Epithelial cell of esophagus (primary cell): Measurements from ENCODE around the gene WWTR1.
A peak's percentile ranks its signal among the peaks of the same experiment; 100 is the strongest.

Source experiments
- DNase-seq: peaks from one replicate; pipeline ENCODE4 v3.0.0; 2010; ENCODE audit warnings: low read depth
- H3K4me3 ChIP-seq: 2 replicates; pipeline ENCODE4 v1.5.1; 2011; ENCODE audit warnings: mild to moderate bottlenecking, low read length, control low read depth
- TF ChIP-seq, protein P1 (sequence below): IDR thresholded peaks from 2 replicates; pipeline ENCODE4 v1.5.1; 2011; ENCODE audit warnings: low read depth, mild to moderate bottlenecking, low read length, control low read depth, inconsistent platforms; ENCODE audit not compliant: insufficient read depth; ENCODE audit errors: missing control alignments

WWTR1 gene

DNA sequence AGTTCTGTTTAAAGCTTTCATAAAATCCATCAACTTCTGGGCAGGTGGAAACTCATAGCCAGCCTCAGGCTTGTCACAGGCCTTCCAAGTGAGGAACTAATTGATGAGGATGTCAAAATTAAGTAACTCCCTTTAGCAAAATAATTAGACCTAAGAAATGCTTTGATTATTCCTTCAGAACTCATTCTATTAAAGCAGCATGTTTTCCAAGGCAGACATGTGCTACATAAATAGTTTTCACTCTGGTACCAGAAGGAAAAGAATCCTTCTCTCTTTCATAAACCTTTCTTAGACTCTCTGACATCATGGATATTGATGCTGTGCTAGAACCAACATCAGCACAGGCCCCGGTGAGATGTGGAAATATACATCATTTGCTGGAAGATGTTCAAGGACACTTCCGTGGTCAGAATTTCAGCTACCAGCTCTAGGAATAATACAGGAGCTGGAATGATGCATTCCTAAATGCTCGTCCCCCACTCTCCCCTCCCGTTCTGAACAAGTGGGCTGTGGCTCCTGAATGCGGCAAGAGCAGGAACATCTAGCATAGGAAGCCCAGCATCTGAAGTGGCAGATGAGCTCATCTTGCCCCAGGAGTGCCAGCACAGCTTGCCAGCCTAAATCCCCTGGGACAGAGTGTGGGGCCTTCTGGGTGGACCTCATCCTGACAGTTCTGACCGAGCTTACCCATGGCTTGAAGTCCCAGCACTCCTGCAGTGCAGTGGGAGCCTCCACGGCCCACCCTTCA lies 82.4 kb downstream of the WWTR1 start:
- no peak overlapping the region for H3K4me3 ChIP-seq
- DNase-seq, result peak; percentile 57
- TF ChIP-seq, protein P1, sequence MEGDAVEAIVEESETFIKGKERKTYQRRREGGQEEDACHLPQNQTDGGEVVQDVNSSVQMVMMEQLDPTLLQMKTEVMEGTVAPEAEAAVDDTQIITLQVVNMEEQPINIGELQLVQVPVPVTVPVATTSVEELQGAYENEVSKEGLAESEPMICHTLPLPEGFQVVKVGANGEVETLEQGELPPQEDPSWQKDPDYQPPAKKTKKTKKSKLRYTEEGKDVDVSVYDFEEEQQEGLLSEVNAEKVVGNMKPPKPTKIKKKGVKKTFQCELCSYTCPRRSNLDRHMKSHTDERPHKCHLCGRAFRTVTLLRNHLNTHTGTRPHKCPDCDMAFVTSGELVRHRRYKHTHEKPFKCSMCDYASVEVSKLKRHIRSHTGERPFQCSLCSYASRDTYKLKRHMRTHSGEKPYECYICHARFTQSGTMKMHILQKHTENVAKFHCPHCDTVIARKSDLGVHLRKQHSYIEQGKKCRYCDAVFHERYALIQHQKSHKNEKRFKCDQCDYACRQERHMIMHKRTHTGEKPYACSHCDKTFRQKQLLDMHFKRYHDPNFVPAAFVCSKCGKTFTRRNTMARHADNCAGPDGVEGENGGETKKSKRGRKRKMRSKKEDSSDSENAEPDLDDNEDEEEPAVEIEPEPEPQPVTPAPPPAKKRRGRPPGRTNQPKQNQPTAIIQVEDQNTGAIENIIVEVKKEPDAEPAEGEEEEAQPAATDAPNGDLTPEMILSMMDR, result no peak

DNA sequence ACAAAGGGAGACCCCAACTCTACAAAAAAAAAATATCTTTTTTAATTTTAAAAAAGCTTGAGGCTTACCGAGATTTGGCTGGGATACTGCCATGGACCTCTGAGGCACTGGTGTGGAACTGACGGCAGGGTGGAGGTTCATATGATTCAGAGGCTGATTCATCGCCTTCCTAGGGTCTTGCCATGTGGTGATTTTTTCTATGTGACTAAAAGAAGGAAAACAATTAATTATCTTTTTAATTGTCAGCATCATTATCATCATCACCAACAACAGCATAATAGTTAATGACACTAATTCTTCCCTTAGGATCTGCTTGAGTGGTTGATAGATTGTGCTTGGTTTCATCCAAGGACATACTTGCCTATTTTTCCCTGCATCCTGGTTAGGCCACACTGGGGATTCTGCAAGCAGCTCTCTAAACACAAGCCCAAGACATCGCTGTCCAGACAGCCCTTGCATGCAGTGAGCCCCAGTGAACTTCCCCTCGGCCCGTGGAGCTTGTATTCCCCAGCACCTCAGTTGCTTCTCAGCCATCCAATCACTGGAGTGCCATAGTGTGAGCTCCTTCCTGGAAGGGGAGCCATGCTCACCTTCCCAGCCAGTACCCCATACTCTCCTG lies 84.9 kb downstream of the WWTR1 start:
- DNase-seq, result peak; percentile 79
- H3K4me3 ChIP-seq, result no peak overlapping the region
- TF ChIP-seq, protein P1, result no peak

DNA sequence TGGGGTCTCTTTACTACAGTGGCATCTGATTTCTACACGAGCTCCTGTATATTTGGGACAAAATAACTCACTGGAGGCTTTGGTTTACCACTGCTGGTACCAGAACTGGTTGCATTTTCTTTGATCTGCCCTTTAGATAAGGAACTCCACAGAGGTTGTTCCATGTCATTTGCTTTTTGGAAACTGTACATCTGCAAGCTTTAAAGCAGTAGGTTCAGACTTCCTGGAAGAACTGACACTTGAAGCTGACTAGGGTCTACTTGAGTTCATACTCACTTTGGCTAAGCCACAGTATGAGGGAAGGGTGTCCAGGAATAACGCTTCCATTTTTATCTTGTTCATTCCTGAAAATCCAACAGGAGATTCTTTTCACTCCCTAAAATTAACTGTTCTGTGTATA lies 86.4 kb downstream of the WWTR1 start:
- no peak overlapping the region for H3K4me3 ChIP-seq
- TF ChIP-seq, protein P1, result no peak
- no peak for DNase-seq

DNA sequence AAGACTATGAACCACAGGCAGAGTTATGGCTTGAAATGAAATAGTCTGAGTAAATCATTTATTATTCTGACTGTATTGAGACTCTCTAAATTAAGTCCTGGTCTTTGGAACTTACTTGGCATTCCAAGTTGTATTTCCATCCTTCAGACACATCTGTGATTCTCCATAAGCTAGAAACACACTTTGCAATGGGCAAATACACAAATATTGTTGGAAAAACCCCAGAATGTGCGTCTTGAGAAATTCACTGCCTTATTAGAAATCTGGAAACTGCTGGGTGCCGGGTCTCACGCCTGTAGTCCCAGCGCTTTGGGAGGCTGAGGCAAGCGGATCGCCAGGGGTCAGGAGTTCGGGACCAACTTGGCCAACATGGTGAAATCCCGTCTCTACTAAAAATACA lies 87.8 kb downstream of the WWTR1 start:
- no peak for DNase-seq
- H3K4me3 ChIP-seq, result no peak overlapping the region
- TF ChIP-seq, protein P1, result no peak

DNA sequence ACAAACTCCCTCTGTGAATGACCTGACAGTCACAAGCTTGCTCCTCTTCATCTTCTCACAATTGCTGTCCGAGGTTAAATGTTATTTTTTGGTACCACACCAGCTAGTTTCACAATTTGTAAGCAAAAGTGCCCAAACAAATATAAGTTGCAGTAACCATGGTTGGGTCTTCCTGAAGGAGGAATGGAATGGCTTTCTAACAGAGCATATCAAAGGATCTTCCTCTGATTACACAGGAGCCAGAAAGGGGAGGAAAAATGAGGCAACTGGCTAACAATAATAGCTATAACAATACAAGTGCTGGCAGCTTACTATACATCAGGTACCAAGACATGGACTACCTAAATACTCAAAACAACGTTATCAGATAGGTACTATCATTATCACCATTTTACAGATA lies 90.4 kb downstream of the WWTR1 start:
- no peak overlapping the region for H3K4me3 ChIP-seq
- no peak for DNase-seq
- TF ChIP-seq, protein P1, result no peak

DNA sequence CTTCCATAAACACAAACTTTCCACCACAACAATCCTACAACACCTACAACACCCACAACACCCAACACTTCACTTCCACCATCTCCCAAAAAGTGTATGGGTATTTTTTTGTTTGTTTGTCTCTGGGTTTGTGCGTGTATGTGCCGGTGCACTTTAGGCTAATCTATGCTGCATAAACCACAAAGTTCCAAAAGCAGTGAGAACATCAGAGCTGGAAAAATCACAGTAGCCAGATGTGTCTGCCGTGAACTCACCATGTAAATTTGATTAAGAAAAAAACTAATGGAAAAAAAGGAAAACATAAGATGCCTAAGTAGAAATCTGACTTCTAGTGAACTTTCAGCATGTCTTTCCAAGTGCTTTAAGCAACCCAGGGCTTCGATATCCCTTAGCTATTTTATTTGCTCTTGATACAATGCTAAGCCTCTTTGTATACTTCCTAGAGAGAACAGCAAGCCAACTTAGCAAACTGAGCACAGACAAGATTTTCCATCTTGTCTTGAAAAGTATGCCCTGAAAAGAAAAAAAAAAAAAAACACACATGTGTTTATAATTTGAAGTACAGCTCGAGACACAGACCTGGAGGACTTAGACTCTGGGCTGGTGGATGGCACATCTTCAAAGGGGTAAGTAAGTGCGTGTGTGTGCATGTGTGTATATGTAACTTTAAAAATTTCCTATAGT lies 91.4 kb downstream of the WWTR1 start:
- no peak overlapping the region for H3K4me3 ChIP-seq
- no peak for DNase-seq
- TF ChIP-seq, protein P1, result no peak
